Non-pigmented ciliary epithelial cell (primary cell): ENCODE data around the gene DNAJC27.

Experiments
- DNase-seq: peaks from one replicate; pipeline ENCODE4 v3.0.0-alpha.2; 2010; ENCODE audit warnings: low read depth

Gene DNAJC27

GRCh38 chr2:24970483-24971285 is 1.1 kb downstream of the DNAJC27 start:
- no peak for DNase-seq

GRCh38 chr2:24969784-24970183 is 2.0 kb downstream of the DNAJC27 start:
- DNase-seq = no peak

GRCh38 chr2:24961903-24962302 is 9.9 kb downstream of the DNAJC27 start:
- DNase-seq = no peak

GRCh38 chr2:24959761-24960160 is 12.0 kb downstream of the DNAJC27 start:
- DNase-seq = no peak

GRCh38 chr2:24958411-24958935 is 13.3 kb downstream of the DNAJC27 start:
- no peak for DNase-seq

GRCh38 chr2:24957976-24958375 is 13.8 kb downstream of the DNAJC27 start:
- no peak for DNase-seq

GRCh38 chr2:24957221-24957620 is 14.5 kb downstream of the DNAJC27 start:
- no peak for DNase-seq

- no peak for DNase-seq
Observed at GRCh38 chr2:24955921-24956320, 15.8 kb downstream of the DNAJC27 start.

GRCh38 chr2:24955232-24955631 is 16.5 kb downstream of the DNAJC27 start:
- DNase-seq = no peak

GRCh38 chr2:24950102-24950501 is 21.7 kb downstream of the DNAJC27 start:
- no peak for DNase-seq

GRCh38 chr2:24948506-24948905 is 23.2 kb downstream of the DNAJC27 start:
- no peak for DNase-seq

GRCh38 chr2:24947561-24948157 is 24.1 kb downstream of the DNAJC27 start:
- DNase-seq = no peak

- DNase-seq = no peak
Observed at GRCh38 chr2:24945907-24946306, 25.8 kb downstream of the DNAJC27 start.

- DNase-seq = no peak
Observed at GRCh38 chr2:24943427-24944053, 28.2 kb downstream of the DNAJC27 start.

- no peak for DNase-seq
Observed at GRCh38 chr2:24939353-24939752, 32.4 kb downstream of the DNAJC27 start.

- DNase-seq = no peak
Observed at GRCh38 chr2:24937236-24937635, 34.5 kb downstream of the DNAJC27 start.

- DNase-seq = no peak
Observed at GRCh38 chr2:24935145-24935544, 36.6 kb downstream of the DNAJC27 start.

GRCh38 chr2:24932715-24933114 is 39.0 kb downstream of the DNAJC27 start:
- DNase-seq = no peak

- DNase-seq = no peak
Observed at GRCh38 chr2:24930768-24931167, 41.0 kb downstream of the DNAJC27 start.

- DNase-seq = no peak
Observed at GRCh38 chr2:24929230-24929629, 42.5 kb downstream of the DNAJC27 start.

- DNase-seq = no peak
Observed at GRCh38 chr2:24928036-24928435, 43.7 kb downstream of the DNAJC27 start.

- DNase-seq = no peak
Observed at GRCh38 chr2:24926602-24927252, 45.0 kb downstream of the DNAJC27 start.

GRCh38 chr2:24926220-24926601 is 45.5 kb downstream of the DNAJC27 start:
- no peak for DNase-seq
